Measurements from ENCODE around the gene PUDP. TPM values are rescaled to one million over a fixed set of nuclear protein-coding genes. Genes with fewer than 3 reads are reported as not detected.

PUDP gene
- total RNA-seq: 13.8 TPM

DNA sequence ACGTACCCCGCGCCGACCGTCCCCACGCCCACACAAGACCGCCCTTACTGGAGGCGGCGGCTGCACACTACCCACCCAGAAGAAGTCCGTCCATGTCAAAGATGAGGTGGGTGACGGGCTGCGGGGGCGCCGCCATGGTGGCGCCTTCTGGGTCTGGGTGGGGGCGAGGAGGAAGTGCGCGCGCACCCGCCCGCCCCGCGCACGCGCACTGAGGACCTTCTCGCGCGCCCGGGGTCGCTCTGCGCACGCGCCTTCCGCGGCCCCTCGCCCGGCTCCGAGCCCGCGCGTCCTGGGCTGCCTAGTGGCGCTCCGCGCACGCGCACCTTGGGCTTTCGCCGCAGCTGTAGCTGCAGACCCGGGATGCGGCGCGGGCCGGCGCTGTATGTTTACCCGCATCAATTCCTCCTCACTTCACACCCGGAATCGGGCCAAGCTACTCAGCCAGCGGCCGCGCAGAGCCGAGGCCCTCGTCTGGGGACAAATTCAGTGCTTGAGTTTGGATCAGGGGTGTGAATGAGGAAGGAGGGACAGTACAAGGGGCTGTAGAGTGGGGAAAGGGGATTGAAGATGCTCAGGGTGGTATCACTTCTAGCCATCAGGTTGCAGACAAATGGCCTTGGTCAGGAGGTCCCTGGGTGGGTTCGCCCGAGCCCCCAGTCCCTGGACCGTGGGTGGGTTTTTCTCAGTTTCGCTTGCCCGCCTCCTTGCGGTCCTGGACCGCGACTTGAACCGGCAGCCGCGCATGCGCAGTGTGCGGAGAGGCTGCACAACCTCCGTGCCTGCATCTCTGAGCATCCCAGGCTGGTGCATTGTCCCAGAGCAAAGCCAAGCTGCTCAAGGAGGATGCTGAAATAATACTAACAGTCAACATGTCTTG is at the start of gene PUDP:
Gene PUDP (minus strand): TSS at position 176 of the 877 bp plus-strand sequence. CDS start 40 bp downstream, at position 136.

DNA sequence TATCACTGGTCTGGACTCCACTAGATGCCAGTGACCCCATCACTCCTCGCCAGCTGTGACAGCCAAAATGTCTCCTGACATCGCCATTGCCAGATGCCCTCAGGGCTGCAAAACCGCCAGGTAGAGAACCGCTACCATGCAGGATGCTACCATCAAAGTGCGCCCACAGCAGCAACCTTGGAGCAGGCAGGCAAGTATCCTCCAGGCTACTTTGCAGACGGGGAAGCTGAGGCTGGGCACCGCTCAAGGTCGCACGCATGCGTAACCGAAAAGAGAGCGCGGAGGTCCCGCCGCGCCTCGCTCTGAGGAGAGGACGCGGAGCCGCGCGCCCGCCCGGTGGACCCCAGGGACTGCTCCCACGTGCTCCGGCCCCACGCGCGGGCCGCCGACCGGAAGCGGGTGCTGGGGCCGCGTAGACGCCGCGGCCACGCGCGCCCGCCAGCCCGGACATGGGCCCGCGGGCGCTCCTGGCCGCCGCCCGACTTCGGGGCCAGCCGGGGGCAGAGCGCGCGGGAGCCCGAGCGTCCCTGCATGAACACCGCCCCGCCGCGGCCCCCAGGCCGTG is 458 bp downstream of the PUDP start, which contains the start of gene STS:
Gene STS (plus strand): TSS at position 300 of the 565 bp plus-strand sequence. CDS start 105,488 bp downstream, outside the sequence.

Other genes starting within 250 kb of the PUDP start
- gene STS, start 441 bp downstream of the PUDP start, total RNA-seq: 7.8 TPM

All from camera-type eye (tissue), 1 donor.